OCI-LY3 (cell line): ENCODE measurements around the gene C2orf68.

Experiments used
- EZH2phosphoT487 ChIP-seq: fragments of 200-600 bp; shearing (Covaris generic); IDR thresholded peaks from 2 replicates; pipeline ENCODE4 v1.6.1; 2018; ENCODE audit warnings: antibody characterized with exemption, mixed run types, low read depth
- TF ChIP-seq, protein P1 (sequence below): fragments of 200-600, 300-600 bp; sonication (generic); IDR thresholded peaks from 2 replicates; pipeline ENCODE4 v1.5.1; 2014; ENCODE audit warnings: antibody characterized with exemption, low read length, low read depth

DNA sequence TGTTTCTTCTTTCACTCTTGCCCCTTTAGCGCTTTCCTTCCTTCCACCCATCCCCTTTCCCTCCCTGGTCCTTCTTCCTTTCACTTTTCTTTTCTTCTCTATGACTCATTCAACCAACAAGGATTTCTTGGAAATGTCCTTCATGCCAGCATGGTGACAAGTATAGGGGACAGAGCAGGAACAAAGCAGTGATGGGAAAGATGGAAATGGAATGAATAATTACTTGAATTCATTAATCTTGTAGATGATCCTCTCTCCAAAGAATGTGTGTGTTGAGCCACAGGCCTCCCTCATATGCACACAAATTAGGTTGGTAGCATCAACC is 26.1 kb downstream of the C2orf68 start:
- TF ChIP-seq, protein P1, sequence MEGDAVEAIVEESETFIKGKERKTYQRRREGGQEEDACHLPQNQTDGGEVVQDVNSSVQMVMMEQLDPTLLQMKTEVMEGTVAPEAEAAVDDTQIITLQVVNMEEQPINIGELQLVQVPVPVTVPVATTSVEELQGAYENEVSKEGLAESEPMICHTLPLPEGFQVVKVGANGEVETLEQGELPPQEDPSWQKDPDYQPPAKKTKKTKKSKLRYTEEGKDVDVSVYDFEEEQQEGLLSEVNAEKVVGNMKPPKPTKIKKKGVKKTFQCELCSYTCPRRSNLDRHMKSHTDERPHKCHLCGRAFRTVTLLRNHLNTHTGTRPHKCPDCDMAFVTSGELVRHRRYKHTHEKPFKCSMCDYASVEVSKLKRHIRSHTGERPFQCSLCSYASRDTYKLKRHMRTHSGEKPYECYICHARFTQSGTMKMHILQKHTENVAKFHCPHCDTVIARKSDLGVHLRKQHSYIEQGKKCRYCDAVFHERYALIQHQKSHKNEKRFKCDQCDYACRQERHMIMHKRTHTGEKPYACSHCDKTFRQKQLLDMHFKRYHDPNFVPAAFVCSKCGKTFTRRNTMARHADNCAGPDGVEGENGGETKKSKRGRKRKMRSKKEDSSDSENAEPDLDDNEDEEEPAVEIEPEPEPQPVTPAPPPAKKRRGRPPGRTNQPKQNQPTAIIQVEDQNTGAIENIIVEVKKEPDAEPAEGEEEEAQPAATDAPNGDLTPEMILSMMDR: no peak
- no peak for TF ChIP-seq EZH2phosphoT487
